ENCODE results near the gene ELL2. TPM values are rescaled to one million over a fixed set of nuclear protein-coding genes. Genes with fewer than 3 reads are reported as not detected.
"Not testable (repeated sequence)": the region's sequence is repeated elsewhere in the genome, so short reads cannot be mapped to it uniquely, and the experiment has no call there.

ELL2 gene
- total RNA-seq, 2 experiments from 2014 or later = 82.6 to 96.8 TPM

DNA sequence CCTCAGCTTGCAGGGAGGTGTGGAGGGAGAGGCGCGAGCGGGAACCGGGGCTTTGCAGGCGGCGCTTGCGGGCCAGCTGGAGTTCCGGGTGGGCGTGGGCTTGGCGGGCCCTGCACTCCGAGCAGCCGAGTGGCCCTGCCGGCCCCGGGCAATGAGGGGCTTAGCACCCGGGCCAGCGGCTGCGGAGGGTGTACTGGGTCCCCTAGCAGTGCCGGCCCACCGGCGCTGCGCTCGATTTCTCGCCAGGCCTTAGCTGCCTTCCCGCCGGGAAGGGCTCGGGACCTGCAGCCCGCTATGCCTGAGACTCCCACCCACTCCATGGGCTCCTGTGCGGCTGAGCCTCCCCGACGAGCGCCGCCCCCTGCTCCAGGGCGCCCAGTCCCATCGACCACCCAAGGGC is 110.5 kb downstream of the ELL2 start:
- POLR2A ChIA-PET = not testable (repeated sequence)
- CTCF ChIA-PET = interaction anchor here (5.6 kb wide), 1 partner anchor 69 kb away, joined by 34 read pairs; no protein-coding TSS in a partner anchor

DNA sequence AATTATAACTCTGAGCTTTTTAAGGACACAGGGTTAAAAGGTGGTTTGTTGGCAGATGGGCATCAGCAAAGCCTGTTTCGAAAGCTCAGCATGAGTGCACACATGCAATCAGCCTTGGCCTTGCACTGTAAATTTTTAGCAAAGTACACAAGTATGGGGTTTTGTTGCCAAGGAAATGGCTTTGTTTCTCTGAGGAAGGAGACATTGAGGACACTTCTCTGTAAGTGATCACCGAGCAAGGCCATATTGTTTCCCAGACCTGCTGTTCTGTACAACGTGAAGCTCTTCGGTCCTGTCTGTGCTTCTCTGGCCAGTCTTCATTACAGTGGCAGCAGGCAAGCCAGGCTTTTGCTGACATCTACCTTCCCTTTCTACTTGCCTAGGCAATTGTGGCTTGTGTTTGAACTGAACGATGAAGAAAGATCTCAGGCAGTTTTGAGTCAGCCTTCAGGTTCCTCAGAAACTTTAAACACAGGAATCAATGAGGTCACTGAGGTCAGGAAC is 111.2 kb downstream of the ELL2 start:
- POLR2A ChIA-PET = no interaction called here

DNA sequence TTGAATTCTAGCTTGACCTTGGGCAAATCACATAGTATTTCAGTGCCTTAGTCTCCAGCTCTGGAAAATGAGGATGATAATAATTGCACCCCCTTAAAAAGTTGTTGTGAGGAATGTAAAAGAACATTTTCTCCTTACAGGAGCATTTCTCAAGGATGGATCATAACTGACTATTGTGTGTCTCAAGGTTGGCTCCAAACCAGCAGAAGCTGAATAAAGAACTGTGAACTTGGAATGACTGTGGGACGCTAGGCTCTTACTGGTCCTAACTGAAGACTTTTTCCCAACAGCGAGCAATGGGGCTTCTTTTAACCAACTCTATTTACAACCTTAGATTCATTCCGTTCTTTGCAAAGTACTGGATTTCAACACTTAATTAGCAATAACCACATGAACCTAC is 113.0 kb downstream of the ELL2 start:
- CTCF ChIA-PET = interaction anchor here (1.1 to 6.7 kb wide), 5 partner anchors 10 to 206 kb away, joined by 3 to 82 read pairs (median 10); no protein-coding TSS in a partner anchor
- POLR2A ChIA-PET = no interaction called here

More for the DNA sequence above, 111.2 kb downstream of the ELL2 start:
- CTCF ChIA-PET = interaction anchor here (2.1 to 5.6 kb wide), 3 partner anchors 8 to 186 kb away, joined by 10 to 34 read pairs (median 11); no protein-coding TSS in a partner anchor

DNA sequence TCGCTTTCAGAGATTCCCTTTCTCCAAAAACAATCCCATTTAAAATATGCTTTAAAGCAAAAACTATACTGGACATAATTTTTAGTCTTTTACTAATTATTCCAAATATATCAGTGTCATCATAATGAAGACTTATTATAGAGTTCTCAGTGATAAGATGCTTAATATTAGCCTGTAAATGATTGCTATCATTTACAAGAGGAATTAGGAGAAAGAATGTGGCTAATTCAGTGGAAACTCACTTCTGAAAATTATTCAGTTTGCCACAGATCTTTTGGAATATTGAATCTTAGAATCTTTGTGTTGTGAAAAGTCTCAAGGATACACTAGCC is 114.4 kb downstream of the ELL2 start:
- CTCF ChIA-PET = interaction anchor here (1.0 to 6.7 kb wide), 6 partner anchors 29 to 78 kb away, joined by 3 to 82 read pairs (median 6); no protein-coding TSS in a partner anchor
- POLR2A ChIA-PET = no interaction called here

DNA sequence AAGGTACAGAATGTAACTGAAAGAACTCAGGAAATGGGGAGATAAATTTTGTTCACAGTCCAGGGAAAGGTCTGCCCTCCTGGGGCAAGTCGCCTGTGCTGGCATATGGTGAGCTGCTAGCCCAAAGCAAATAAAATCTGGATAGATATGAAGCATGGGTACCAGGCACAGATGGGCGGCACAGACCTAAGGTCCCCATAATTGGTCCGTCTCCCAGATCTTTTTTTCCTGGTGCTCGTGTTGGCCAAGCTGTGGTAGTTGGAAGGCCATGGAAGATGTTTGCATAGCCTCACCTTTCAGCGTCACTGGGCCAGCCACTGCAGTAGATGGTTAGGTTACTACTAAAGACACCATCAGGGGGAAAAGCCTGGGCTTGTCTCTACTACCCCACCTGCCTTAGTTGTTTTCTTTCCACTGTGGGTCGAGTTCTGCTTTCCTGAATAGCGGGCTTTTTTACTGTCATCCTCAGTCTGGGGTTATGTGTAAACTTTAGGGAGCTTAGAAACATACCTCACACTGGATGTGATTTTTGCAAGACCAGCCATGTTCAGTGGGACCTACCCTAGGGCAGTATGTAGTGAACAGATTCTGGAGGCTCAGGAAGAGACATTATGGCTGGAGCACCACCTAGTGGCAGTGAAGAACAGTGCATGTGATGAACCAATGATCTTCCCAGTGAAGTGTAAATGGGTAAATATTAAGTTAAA is 114.9 kb downstream of the ELL2 start:
- CTCF ChIA-PET = interaction anchor here (0.6 to 6.7 kb wide), 14 partner anchors 9 to 202 kb away, joined by 3 to 82 read pairs (median 4); no protein-coding TSS in a partner anchor
- POLR2A ChIA-PET = no interaction called here

DNA sequence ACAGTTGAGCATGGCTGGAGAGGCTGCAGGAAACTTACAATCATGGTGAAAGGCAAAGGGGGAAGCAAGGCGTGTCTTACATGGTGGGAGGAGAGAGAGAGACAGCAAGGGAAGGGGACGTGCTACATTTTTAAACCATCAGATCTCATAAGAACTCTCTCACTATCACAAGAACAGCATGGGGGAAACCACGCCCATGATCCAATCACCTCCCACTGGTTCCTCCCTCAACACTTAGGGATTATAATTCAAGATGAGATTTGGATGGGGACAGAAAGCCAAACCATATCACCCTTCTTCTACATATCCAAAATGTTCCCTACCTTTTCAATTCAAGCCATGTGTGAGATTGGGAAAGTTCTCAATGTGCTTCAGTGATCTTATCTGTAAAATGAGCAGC is 116.3 kb downstream of the ELL2 start:
- POLR2A ChIA-PET = interaction anchor here (1.3 kb wide), 1 partner anchor 38 kb away, joined by 3 read pairs; no protein-coding TSS in a partner anchor
- CTCF ChIA-PET = interaction anchor here (0.6 to 6.7 kb wide), 2 partner anchors 40 to 64 kb away, joined by 3 to 82 read pairs; no protein-coding TSS in a partner anchor

DNA sequence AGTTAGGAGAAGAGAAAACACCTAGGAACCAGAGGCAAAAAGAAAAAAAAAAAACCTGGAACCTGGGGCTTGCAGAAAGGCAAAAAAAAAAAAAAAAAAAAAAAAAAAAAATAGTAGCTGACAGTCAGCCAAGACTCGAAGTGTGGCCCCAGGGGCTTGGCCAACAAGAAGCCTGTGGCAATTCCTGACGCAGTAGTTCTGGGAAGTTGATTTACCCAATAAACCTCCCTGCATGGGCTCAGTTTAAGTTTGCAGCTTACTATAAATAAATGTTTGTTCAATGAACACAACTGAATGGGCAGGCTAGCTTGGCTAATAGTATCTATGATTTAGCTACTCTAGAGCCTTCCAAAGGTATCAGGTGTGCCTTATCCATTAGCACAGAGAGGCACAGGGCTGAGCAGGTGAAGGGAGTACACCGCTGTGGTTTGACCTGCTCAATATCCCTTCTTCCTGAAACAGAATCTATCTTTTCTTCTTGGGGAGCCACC is 117.9 kb downstream of the ELL2 start:
- ChIA-PET POLR2A (interaction anchor here (0.6 to 0.7 kb wide), 3 partner anchors 22 to 1268 kb away, joined by 5 to 7 read pairs (median 5); no protein-coding TSS in a partner anchor), CTCF (interaction anchor here (0.6 to 6.7 kb wide), 9 partner anchors 15 to 180 kb away, joined by 3 to 82 read pairs (median 3); partner anchors contain the start of gene GLRX)

DNA sequence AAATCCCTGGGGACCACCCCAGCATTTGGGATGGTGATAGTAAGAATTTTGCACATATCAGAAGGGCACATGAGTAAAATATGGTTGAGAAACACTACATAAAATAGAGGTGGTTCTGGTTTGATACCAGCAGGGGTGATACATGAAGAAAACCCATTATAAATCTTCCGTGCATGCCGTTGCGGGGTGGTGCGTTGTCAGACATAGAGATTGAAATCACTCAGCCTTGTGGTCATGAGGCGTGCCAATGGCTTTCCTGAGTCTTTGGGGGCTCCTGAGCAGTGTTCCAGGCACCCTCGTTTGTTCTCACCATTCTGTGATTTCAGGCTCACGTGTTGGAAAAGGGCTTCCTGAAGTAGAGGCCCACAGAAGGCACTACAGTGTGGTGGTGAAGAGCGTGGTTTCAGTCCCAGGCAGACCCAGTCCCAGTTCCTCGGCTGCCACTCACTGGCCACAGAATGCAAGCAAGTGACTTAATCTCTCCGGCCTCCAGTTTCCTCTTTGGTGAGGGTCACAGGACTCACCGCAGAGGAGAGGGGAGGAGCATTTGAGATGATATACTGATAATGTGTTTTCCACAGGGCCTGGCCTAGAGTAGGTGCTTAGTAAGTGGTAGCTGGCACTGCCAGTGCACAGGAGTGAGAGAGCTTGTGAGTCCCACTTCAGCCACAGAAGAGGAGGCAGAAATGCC is 118.7 kb downstream of the ELL2 start:
- ChIA-PET POLR2A (no interaction called here), CTCF (interaction anchor here (0.6 to 6.7 kb wide), 7 partner anchors 16 to 61 kb away, joined by 3 to 82 read pairs (median 3); partner anchors contain the start of gene GLRX)

DNA sequence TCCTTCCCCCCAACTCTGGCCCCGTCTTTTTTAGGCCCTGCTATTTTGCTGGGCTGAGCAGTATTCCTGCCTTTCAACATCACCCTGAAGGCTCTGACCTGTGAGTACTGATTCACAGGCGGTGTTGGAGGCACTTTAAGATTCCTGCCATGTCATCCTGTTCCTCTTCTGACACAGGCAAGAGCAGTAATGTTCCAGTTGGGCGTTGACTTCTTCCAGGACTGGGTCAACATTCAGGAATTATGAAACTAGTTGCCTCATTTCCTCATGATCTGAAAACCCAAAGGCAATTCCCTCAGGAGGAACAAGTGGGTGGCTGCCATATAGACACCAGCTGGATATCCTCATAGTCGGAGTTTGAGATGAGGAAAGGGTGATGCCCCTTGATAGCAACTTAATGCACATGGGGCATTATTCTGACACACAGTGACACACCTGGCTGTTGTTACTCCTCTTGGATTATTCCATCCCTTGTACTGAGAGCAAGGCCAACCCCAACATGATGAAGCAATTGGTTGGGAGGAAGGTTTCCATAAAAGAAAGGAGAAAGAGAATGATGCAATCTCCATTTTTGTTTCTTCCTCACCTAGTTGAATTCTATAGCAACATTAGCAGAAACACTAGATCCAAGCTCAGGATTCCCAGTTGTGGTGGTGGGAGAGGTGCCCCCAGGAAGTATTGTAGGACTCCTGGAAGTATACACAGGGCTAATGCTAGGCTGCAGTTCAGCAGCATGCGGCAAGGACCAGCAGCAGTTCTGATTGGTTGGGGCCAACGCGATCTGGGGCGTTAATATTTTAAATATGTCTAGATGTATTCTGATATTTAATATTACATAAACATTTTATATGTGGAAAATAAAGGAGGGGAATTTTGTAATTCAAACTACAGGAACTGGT is 119.5 kb downstream of the ELL2 start:
- POLR2A ChIA-PET = no interaction called here
- CTCF ChIA-PET = interaction anchor here (1.6 to 2.1 kb wide), 2 partner anchors 58 to 61 kb away, joined by 3 to 9 read pairs; no protein-coding TSS in a partner anchor

DNA sequence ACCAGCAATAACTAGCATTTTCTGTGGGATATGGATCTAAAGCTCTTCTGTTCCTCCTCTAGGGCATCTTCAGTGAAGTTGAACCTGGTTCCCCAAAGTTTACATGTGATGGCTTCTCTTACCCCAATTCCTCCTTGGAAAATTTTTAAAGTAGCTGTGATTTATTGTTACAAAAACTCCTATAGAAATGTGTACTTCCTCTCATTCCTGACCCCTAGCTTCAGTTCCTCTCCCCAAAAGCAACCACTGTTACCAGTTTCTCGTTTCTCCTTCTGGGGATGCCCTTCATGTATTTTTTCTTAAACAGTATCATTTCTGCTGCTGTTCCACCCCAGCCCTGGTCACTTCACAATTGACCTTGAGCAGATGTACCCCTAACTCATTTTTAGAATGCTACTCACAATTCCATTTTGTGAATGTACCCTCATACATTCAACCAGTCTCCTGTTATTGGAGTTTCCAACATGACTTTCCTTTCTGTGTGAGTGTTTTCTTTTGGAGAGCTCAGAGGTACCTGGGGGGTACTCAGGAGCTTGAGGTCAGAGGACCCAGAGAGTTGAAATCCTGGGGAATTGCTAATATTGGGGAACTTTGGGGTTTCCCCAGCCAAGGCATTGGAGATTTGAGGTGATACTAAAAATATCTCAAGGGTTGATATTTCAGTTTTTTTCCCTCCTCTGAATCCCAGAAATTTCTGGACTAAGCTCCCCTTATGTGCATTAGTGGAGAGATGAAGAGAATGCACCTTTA is 120.5 kb downstream of the ELL2 start:
- ChIA-PET POLR2A (no interaction called here), CTCF (interaction anchor here (2.1 kb wide), 1 partner anchor 60 kb away, joined by 9 read pairs; no protein-coding TSS in a partner anchor)

DNA sequence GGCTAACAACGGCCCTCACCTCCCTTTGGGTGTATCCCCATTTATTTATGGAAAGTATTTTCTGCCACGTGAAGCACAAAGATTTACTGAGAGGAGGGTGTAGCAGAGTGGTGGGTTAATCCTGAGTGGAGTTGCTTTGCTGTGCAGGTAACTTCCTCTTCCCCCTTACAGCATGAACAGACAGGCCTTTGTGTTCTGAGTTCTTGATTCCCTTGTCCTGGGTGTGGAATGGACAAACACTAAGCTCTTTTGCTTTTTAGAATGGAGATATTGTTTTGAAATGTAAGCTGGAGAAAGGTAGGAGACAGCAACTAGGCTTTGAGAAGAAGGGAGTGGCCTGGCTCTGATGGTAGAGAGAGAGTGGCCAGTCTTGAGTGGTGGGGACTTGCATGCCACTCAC is 122.0 kb downstream of the ELL2 start:
- ChIA-PET POLR2A (no interaction called here), CTCF (no interaction called here)

DNA sequence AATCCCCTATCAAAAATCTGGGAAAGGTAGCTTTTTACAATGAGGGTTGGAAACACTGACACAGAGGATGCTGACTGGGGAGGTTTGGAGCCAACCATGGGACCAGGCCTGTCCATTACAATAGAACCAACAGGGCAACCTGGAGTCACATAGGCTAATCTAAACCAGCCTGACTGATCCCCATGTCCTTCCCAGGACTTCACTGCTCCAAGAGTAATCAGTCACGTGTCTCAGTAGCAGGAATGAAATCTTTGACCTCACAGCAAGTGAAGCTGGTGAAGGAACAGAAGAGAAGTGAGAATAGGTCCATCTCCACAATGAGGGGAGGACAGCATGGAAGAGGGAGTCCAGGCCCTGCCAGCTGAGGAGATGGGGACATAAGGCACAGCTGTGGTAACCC is 123.1 kb downstream of the ELL2 start:
- POLR2A ChIA-PET = no interaction called here
- CTCF ChIA-PET = interaction anchor here (0.7 to 2.6 kb wide), 4 partner anchors 8 to 58 kb away, joined by 4 to 9 read pairs (median 7); partner anchors contain the start of gene GLRX

DNA sequence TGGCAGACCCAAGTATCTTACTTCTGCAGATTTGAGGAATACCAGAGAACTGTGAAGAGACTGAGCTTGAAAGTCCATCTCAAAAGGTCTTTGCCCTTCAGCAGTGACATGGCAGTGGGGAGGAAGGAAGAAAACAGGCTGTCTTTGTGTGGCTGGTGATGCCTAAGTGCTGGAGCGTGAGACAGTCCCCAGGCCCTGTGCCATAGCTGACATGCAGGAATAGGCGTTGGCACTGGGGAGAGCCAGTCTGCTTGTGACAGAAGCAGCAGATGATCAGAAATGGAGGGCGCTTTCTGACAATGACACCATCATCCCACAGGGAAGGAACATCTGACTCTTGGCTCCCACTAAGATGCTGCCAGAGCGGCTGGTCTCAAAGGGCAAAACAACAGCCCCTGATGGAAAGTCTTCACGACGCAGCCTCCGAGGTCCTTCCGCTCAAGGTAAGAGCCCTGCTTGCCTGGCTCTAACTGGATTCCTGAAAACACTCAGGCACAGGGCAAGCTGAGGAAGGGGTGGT is 123.6 kb downstream of the ELL2 start:
- ChIA-PET CTCF (interaction anchor here (1.6 to 2.6 kb wide), 3 partner anchors 8 to 57 kb away, joined by 6 to 9 read pairs (median 8); partner anchors contain the start of gene GLRX), POLR2A (no interaction called here)

DNA sequence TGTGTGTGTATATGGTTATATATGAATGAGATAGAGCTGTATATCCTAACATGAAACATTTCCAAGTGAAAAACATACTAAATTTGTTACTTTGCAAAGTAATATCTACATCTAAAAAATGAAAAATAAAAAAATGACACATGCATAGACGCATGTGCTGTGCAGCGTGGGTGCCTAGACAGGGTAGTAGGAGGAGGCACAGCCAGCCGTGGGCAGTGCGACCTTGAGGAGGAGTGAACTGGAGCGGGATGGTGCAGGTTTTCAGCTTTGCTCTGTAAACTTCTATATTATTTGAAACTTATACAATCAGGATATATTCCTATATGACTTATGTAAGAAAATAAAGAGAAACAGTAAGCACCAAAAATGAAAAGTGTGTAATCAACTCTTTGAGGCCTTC is 124.2 kb downstream of the ELL2 start:
- CTCF ChIA-PET = interaction anchor here (1.1 to 2.6 kb wide), 4 partner anchors 9 to 193 kb away, joined by 3 to 9 read pairs (median 7); partner anchors contain the start of gene GLRX

DNA sequence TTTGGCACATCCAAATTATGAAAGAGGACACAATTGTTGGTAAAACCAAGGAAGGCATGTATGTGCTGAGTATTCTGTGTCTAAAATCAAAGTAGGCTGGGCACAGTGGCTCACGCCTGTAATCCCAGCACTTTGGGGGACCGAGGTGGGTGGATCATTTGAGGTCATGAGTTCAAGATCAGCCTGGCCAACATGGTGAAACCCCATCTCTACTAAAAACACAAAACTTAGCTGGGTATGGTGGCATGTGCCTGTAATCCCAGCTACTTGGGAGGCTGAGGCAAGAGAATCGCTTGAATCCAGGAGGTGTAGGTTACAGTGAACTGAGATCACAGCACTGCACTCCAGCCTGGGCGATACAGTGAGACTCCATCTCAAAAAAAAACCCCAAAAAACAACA is 124.7 kb downstream of the ELL2 start:
- CTCF ChIA-PET = interaction anchor here (0.7 to 2.6 kb wide), 5 partner anchors 10 to 193 kb away, joined by 3 to 9 read pairs (median 6); partner anchors contain the start of gene GLRX
- POLR2A ChIA-PET = interaction anchor here (0.7 kb wide), 1 partner anchor 190 kb away, joined by 3 read pairs; the partner anchor contains the start of gene RFESD

More for the DNA sequence above, 124.2 kb downstream of the ELL2 start:
- POLR2A ChIA-PET = no interaction called here

DNA sequence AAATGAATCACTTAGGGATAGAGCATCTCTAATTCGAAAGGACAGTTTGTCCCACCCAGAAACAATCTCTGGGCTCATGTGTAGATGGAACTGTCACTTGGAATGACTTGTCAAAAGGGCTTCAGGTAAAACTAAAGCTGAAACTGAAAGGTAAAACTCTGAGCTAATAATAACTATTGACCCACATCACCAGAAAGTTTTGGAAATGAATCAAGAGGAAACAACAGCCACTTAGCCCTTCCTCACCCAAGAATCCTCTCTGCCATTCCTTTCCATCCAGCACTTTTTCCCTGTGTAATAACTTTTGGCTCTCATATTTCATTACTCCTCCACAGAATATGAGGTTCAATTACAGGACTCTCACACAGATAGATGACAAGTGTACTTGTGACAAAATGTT is 125.1 kb downstream of the ELL2 start:
- ChIA-PET POLR2A (interaction anchor here (0.7 kb wide), 1 partner anchor 190 kb away, joined by 3 read pairs; the partner anchor contains the start of gene RFESD), CTCF (interaction anchor here (0.7 to 2.6 kb wide), 4 partner anchors 10 to 192 kb away, joined by 3 to 9 read pairs (median 4); partner anchors contain the start of gene GLRX)

All from activated CD8-positive, alpha-beta memory T cell treated with anti-CD3 and anti-CD28 coated beads for 36 hours (primary cell).